H1 (cell line): ENCODE measurements around the gene PLEKHG4. TPM values are rescaled to one million over a fixed set of nuclear protein-coding genes. Genes with fewer than 3 reads are reported as not detected.
A peak's percentile ranks its signal among the peaks of the same experiment; 100 is the strongest.

Experiments
- CTCF ChIA-PET: fragments of 300-600 bp; sonication (Branson Sonifier 250); formaldehyde crosslinking; loops from one replicate; lab custom pipeline; 2021; ENCODE audit not compliant: partially characterized antibody; lab: Charles Lee
- POLR2A ChIA-PET: fragments of 300-600 bp; sonication (Branson Sonifier 250); formaldehyde crosslinking; loops from one replicate; lab custom pipeline; 2021; ENCODE audit warnings: inconsistent platforms; ENCODE audit not compliant: partially characterized antibody; lab: Charles Lee
- DNase-seq, 2 experiments: peaks; one replicate each; pipeline versions ENCODE4 v3.0.0 to v3.0.0-alpha.2; 2010 to 2022; ENCODE audit warnings: low spot score in 2 of 2, low read depth in 1 of 2, mixed read lengths in 1 of 2
- FAIRE-seq: peaks from 2 replicates; lab custom pipeline; 2011; peaks lifted over from hg19 to GRCh38; lab: Jason Lieb, UNC
- H2AFZ ChIP-seq: 2 replicates; pipeline ENCODE4 v1.8.1; 2012; ENCODE audit warnings: low read length, inconsistent platforms
- H2AK5ac ChIP-seq: 2 replicates; pipeline ENCODE4 v1.6.1; 2013; ENCODE audit warnings: low read depth, low read length
- H2BK120ac ChIP-seq: replicated peaks from 2 replicates; pipeline ENCODE3; 2013; ENCODE audit warnings: low read depth, low read length, inconsistent platforms
- H2BK12ac ChIP-seq: 2 replicates; pipeline ENCODE4 v1.6.1; 2013; ENCODE audit warnings: low read depth, low read length
- H2BK15ac ChIP-seq: 2 replicates; pipeline ENCODE4 v1.6.1; 2013; ENCODE audit warnings: low read length
- H2BK20ac ChIP-seq: 2 replicates; pipeline ENCODE4 v1.6.1; 2013; ENCODE audit warnings: low read length
- H2BK5ac ChIP-seq: 2 replicates; pipeline ENCODE4 v1.6.1; 2013; ENCODE audit warnings: low read depth, low read length
- H3K14ac ChIP-seq: 2 replicates; pipeline ENCODE4 v1.6.1; 2013; ENCODE audit warnings: inconsistent platforms; ENCODE audit not compliant: insufficient read length
- H3K18ac ChIP-seq: 2 replicates; pipeline ENCODE4 v1.6.1; 2013; ENCODE audit warnings: low read length; ENCODE audit errors: extremely low read depth
- H3K23ac ChIP-seq: 2 replicates; pipeline ENCODE4 v1.6.1; 2013; ENCODE audit warnings: inconsistent platforms; ENCODE audit not compliant: insufficient read length
- H3K23me2 ChIP-seq: 2 replicates; pipeline ENCODE4 v1.6.1; 2013; ENCODE audit warnings: low read depth, low read length
- H3K27ac ChIP-seq: 2 replicates; pipeline ENCODE4 v1.6.1; 2011; ENCODE audit warnings: low read depth, low read length, inconsistent platforms
- H3K27me3 ChIP-seq, 4 experiments: replicated peaks in 1 of 4; 1 replicate in 1 of 4; 2 replicates in 3 of 4; pipeline versions ENCODE4 v1.6.1 to v1.8.1; 2011 to 2013; ENCODE audit warnings: low read length in 3 of 4, mild to moderate bottlenecking in 3 of 4, inconsistent platforms in 2 of 4, mixed read lengths in 2 of 4, moderate library complexity in 1 of 4; ENCODE audit not compliant: control insufficient read depth in 3 of 4, insufficient read depth in 3 of 4; ENCODE audit errors: extremely low read depth in 1 of 4
- H3K36me3 ChIP-seq, 4 experiments: 2 replicates each; pipeline versions ENCODE4 v1.6.1 to v1.8.1; 2011 to 2013; ENCODE audit warnings: mild to moderate bottlenecking in 4 of 4, low read length in 3 of 4, moderate library complexity in 2 of 4, control low read depth in 1 of 4, inconsistent platforms in 1 of 4; ENCODE audit not compliant: insufficient read depth in 4 of 4, control insufficient read depth in 2 of 4
- H3K4ac ChIP-seq: replicated peaks from 2 replicates; pipeline ENCODE3; 2013; ENCODE audit warnings: low read length, low read depth, mixed read lengths, inconsistent platforms; ENCODE audit not compliant: insufficient read length
- H3K4me1 ChIP-seq, 4 experiments: replicated peaks in 1 of 4; 1 replicate in 1 of 4; 2 replicates in 3 of 4; pipeline versions ENCODE4 v1.6.1 to v1.8.1; 2011 to 2013; ENCODE audit warnings: low read length in 3 of 4, inconsistent platforms in 2 of 4, mixed read lengths in 1 of 4; ENCODE audit not compliant: insufficient read depth in 4 of 4, control insufficient read depth in 3 of 4
- H3K4me2 ChIP-seq, 2 experiments: 2 replicates each; pipeline versions ENCODE4 v1.6.1 to v1.8.1; 2011 to 2013; ENCODE audit warnings: low read depth in 2 of 2, low read length in 2 of 2, control low read depth in 1 of 2, inconsistent platforms in 1 of 2, mild to moderate bottlenecking in 1 of 2; ENCODE audit not compliant: insufficient read depth in 1 of 2
- H3K4me3 ChIP-seq, 4 experiments: fragments of 200-600, 300-600 bp in 1 of 4; sonication (generic), shearing (Covaris generic), sonication (Bioruptor Twin) in 1 of 4; 2 replicates each; pipeline versions ENCODE4 v1.5.1 to v1.8.1; 2011 to 2016; ENCODE audit warnings: low read length in 4 of 4, low read depth in 3 of 4, control low read depth in 2 of 4, inconsistent platforms in 2 of 4, mild to moderate bottlenecking in 2 of 4, mixed read lengths in 1 of 4, moderate library complexity in 1 of 4; ENCODE audit not compliant: insufficient read depth in 2 of 4; ENCODE audit errors: extremely low read depth in 1 of 4
- H3K56ac ChIP-seq: replicated peaks from 2 replicates; pipeline ENCODE3; 2013; ENCODE audit warnings: low read depth, mild to moderate bottlenecking, mixed read lengths, low read length, inconsistent platforms; ENCODE audit not compliant: insufficient read length
- H3K79me1 ChIP-seq: 2 replicates; pipeline ENCODE4 v1.6.1; 2013; ENCODE audit warnings: low read depth, low read length, control low read depth
- H3K79me2 ChIP-seq, 2 experiments: 2 replicates each; pipeline versions ENCODE4 v1.6.1 to v1.8.1; 2012 to 2013; ENCODE audit warnings: low read length in 2 of 2, mild to moderate bottlenecking in 2 of 2, inconsistent platforms in 1 of 2; ENCODE audit not compliant: insufficient read depth in 2 of 2, control insufficient read depth in 1 of 2
- H3K9ac ChIP-seq, 4 experiments: replicated peaks in 1 of 4; 1 replicate in 1 of 4; 2 replicates in 3 of 4; pipeline versions ENCODE4 v1.6.1 to v1.8.1; 2011 to 2013; ENCODE audit warnings: low read depth in 3 of 4, low read length in 3 of 4, control low read depth in 2 of 4, mild to moderate bottlenecking in 2 of 4, moderate library complexity in 2 of 4, inconsistent platforms in 1 of 4; ENCODE audit errors: extremely low read depth in 1 of 4
- H3K9me3 ChIP-seq, 2 experiments: 2 replicates each; pipeline versions ENCODE4 v1.6.1 to v1.8.1; 2012 to 2013; ENCODE audit warnings: mild to moderate bottlenecking in 2 of 2, moderate library complexity in 2 of 2, control low read depth in 1 of 2, inconsistent platforms in 1 of 2, low read depth in 1 of 2, low read length in 1 of 2, mixed read lengths in 1 of 2; ENCODE audit not compliant: insufficient read depth in 2 of 2
- H4K20me1 ChIP-seq, 2 experiments: replicated peaks in 1 of 2; 2 replicates each; pipeline versions ENCODE3 to v1.8.1; 2011 to 2013; ENCODE audit warnings: inconsistent platforms in 2 of 2, low read length in 2 of 2, mild to moderate bottlenecking in 1 of 2; ENCODE audit not compliant: insufficient read depth in 2 of 2, control insufficient read depth in 1 of 2
- H4K5ac ChIP-seq: 2 replicates; pipeline ENCODE4 v1.6.1; 2013; ENCODE audit warnings: low read length, low read depth, mixed read lengths, inconsistent platforms; ENCODE audit not compliant: insufficient read length
- H4K8ac ChIP-seq: 2 replicates; pipeline ENCODE4 v1.8.0; 2013; ENCODE audit warnings: mild to moderate bottlenecking, moderate library complexity, low read length, inconsistent platforms; ENCODE audit not compliant: insufficient read depth; ENCODE audit errors: extremely low read depth
- H4K91ac ChIP-seq: replicated peaks from 2 replicates; pipeline ENCODE3; 2013; ENCODE audit warnings: low read length, mixed read lengths, inconsistent platforms; ENCODE audit not compliant: insufficient read length
- HDAC2 ChIP-seq, 2 experiments: fragments of 300-600 bp in 1 of 2; sonication (generic) in 1 of 2; IDR thresholded peaks; 2 replicates each; pipeline ENCODE4 v1.6.1; 2011 to 2012; ENCODE audit warnings: low read depth in 2 of 2, low read length in 2 of 2, mild to moderate bottlenecking in 2 of 2, moderate library complexity in 2 of 2, borderline replicate concordance in 1 of 2, inconsistent platforms in 1 of 2
- TEAD4 ChIP-seq: IDR thresholded peaks from 2 replicates; pipeline ENCODE4 v1.6.1; 2012; ENCODE audit warnings: low read depth, low read length, inconsistent platforms, mixed read lengths
- WGBS, 2 experiments: shearing (Covaris generic) in 1 of 2; methylation state at CpG; one replicate each; pipeline versions ENCODE4 v1.1.6 to v1.1.7; 2013 to 2015; ENCODE audit warnings: low lambda C conversion rate in 2 of 2, mixed read lengths in 2 of 2, inconsistent platforms in 1 of 2, low coverage in 1 of 2, missing lambda C conversion rate in 1 of 2; ENCODE audit not compliant: insufficient replicate concordance in 2 of 2, insufficient coverage in 1 of 2, insufficient read length in 1 of 2; ENCODE audit errors: extremely low coverage in 1 of 2, missing lambda C conversion rate in 1 of 2; 5-methylcytosine and 5-hydroxymethylcytosine counted together
- polyA plus RNA-seq, 7 experiments: library from polyadenylated mRNA; depleted of rRNA in 3 of 7; stranded (reverse) in 5 of 7; unstranded in 2 of 7; fragments of >200 nt in 5 of 7; fragments of 200-250 nt in 2 of 7; gene quantifications; 1 replicate in 5 of 7; 2 replicates in 1 of 7; 4 replicates in 1 of 7; pipeline versions ENCODE4 v1.2.1 to v1.2.3, GENCODE V29; 2011 to 2013; ENCODE audit warnings: missing spikeins in 2 of 7, mixed read lengths in 2 of 7
- total RNA-seq: library from RNA; stranded (reverse); fragmentation: NEBNext Ultra II Directional; extraction: Animal tissue kit (Norgen Biotek cat#: 25700); gene quantifications from 2 replicates; pipeline ENCODE4 v1.2.1, GENCODE V29; 2021

PLEKHG4 gene
- total and polyA plus RNA-seq, 2 of the 8 experiments (the other 6 are each of a cell fraction or from before 2014, with no cell fraction given): 7.7 to 11.1 TPM

DNA sequence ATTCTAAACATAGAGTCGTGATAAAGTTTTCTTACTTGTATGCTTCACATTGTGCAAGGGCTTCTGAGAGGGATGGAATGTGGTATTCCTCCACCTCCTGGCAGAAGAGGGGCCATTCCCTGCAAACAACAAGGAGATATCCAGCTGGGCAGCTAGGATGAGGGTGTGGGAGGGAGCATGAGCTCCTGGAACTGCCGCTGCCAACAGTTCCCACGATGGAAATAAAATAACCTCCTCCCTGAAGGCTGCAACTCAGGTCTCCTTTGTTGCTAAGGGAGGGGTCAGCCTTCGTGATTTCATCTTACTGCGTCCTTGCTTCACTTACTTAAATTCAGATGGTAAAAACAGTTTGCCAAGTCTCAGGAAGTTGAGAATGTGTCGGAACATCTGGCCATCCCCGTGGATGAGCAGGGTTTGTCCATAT, 15.6 kb downstream of the PLEKHG4 start:
- no peak overlapping the region for H3K4me3 ChIP-seq
- FAIRE-seq (no peak), DNase-seq (no peak)
- no peak overlapping the region for H2AFZ ChIP-seq
- no peaks in the 10 kb centered on the region for H3K36me3 ChIP-seq
- H3K27ac ChIP-seq: no peak overlapping the region
- H4K8ac ChIP-seq: no peak overlapping the region
- no peaks in the 10 kb centered on the region; a peak in 1 of 7 replicates for H3K4me1 ChIP-seq
- no peaks in the 10 kb centered on the region for H3K9me3 ChIP-seq
- H2BK15ac ChIP-seq: no peak overlapping the region
- TF ChIP-seq HDAC2 (IDR thresholded peaks at IDR 0.05; ENCODE audit: borderline replicate concordance in 1 of 2, low read depth in 2 of 2, low read length in 2 of 2): no peak
- 0 out of 2 replicates have a peak, but pooled peaks have one; percentile 22 for TF ChIP-seq TEAD4
- no peaks in the 10 kb centered on the region for H3K79me1 ChIP-seq
- peaks cover 0 to 4% (median 2%) of the 10 kb centered on the region in 4 experiments; a peak in 4 of 7 replicates for H3K27me3 ChIP-seq
- H3K79me2 ChIP-seq: no peaks in the 10 kb centered on the region
- no peak overlapping the region for H4K91ac ChIP-seq
- no peak overlapping the region for H3K4me2 ChIP-seq
- no peak overlapping the region for H3K18ac ChIP-seq
- H3K56ac ChIP-seq: no peak overlapping the region
- H2BK20ac ChIP-seq: no peak overlapping the region
- H4K5ac ChIP-seq: no peak overlapping the region
- no peak overlapping the region for H2BK5ac ChIP-seq
- no peaks in the 10 kb centered on the region for H3K23me2 ChIP-seq
- CTCF ChIA-PET: interaction anchor here (1.0 to 11.3 kb wide), 4 partner anchors 10 to 151 kb away, joined by 4 to 93 read pairs (median 10); partner anchors contain the start of genes KCTD19 and LRRC36
- WGBS, 2 experiments: 85% methylated on average over 7 of the region's 7 CpGs; no CpG with 5 or more reads in 1 of the 2 experiments
- no peak overlapping the region for H2BK120ac ChIP-seq
- POLR2A ChIA-PET: interaction anchor here (1.2 to 2.1 kb wide), 2 partner anchors 9 to 12 kb away, joined by 4 to 8 read pairs; no protein-coding TSS in a partner anchor
- H3K4ac ChIP-seq: no peak overlapping the region
- H2BK12ac ChIP-seq: no peak overlapping the region
- H4K20me1 ChIP-seq: no peaks in the 10 kb centered on the region
- H3K14ac ChIP-seq: no peak overlapping the region
- H2AK5ac ChIP-seq: no peak overlapping the region
- no peak overlapping the region for H3K9ac ChIP-seq
- no peak overlapping the region for H3K23ac ChIP-seq
